ENCODE measurements around the gene ZNF385C. TPM values are rescaled to one million over a fixed set of nuclear protein-coding genes. Genes with fewer than 3 reads are reported as not detected.

The ZNF385C gene
- total RNA-seq, 1 donor from 2014 or later = under 0.01 TPM

GRCh38 chr17:42098730-42099399 lies 592 bp upstream of the ZNF385C start:
- DNase-seq (ENCODE audit: low read depth) = no peak
- TF ChIP-seq CTCF (IDR thresholded peaks at IDR 0.05; ENCODE audit: insufficient read depth, low read length, severe bottlenecking) = no peak
- no peak overlapping the region for H3K4me3 ChIP-seq (ENCODE audit: low read depth, low read length)
- FAIRE-seq = no peak
- no peaks in the 10 kb centered on the region for H3K36me3 ChIP-seq (ENCODE audit: control insufficient read depth, insufficient read depth, low read length)
- H3K27me3 ChIP-seq (ENCODE audit: control insufficient read depth, insufficient read depth, low read length) = peaks cover 13% of the 10 kb centered on the region

GRCh38 chr17:42096360-42097111 lies 1.7 kb downstream of the ZNF385C start:
- DNase-seq (ENCODE audit: low read depth) (no peak), FAIRE-seq (no peak)
- TF ChIP-seq CTCF (IDR thresholded peaks at IDR 0.05; ENCODE audit: insufficient read depth, low read length, severe bottlenecking) = no peak
- H3K36me3 ChIP-seq (ENCODE audit: control insufficient read depth, insufficient read depth, low read length) = no peaks in the 10 kb centered on the region
- peaks cover 13% of the 10 kb centered on the region for H3K27me3 ChIP-seq (ENCODE audit: control insufficient read depth, insufficient read depth, low read length)
- H3K4me3 ChIP-seq (ENCODE audit: low read depth, low read length) = no peak overlapping the region

- peaks cover 17% of the 10 kb centered on the region for H3K27me3 ChIP-seq (ENCODE audit: control insufficient read depth, insufficient read depth, low read length)
- no peak for TF ChIP-seq CTCF (IDR thresholded peaks at IDR 0.05; ENCODE audit: insufficient read depth, low read length, severe bottlenecking)
- no peak for FAIRE-seq
- no peaks in the 10 kb centered on the region for H3K36me3 ChIP-seq (ENCODE audit: control insufficient read depth, insufficient read depth, low read length)
- no peak for DNase-seq (ENCODE audit: low read depth)
- H3K4me3 ChIP-seq (ENCODE audit: low read depth, low read length) = no peak overlapping the region
Measured at GRCh38 chr17:42094375-42095069, 3.8 kb downstream of the ZNF385C start.

- Histone ChIP-seq H3K4me3 (ENCODE audit: low read depth, low read length) (no peak overlapping the region), H3K27me3 (ENCODE audit: control insufficient read depth, insufficient read depth, low read length) (peaks cover 15% of the 10 kb centered on the region), H3K36me3 (ENCODE audit: control insufficient read depth, insufficient read depth, low read length) (no peaks in the 10 kb centered on the region)
- FAIRE-seq = no peak
- no peak for TF ChIP-seq CTCF (IDR thresholded peaks at IDR 0.05; ENCODE audit: insufficient read depth, low read length, severe bottlenecking)
- DNase-seq (ENCODE audit: low read depth) = no peak
Measured at GRCh38 chr17:42092939-42093338, 5.3 kb downstream of the ZNF385C start.

- H3K27me3 ChIP-seq (ENCODE audit: control insufficient read depth, insufficient read depth, low read length) = peaks cover 4% of the 10 kb centered on the region
- H3K36me3 ChIP-seq (ENCODE audit: control insufficient read depth, insufficient read depth, low read length) = no peaks in the 10 kb centered on the region
- DNase-seq (ENCODE audit: low read depth) (no peak), FAIRE-seq (no peak)
- TF ChIP-seq CTCF (IDR thresholded peaks at IDR 0.05; ENCODE audit: insufficient read depth, low read length, severe bottlenecking) = no peak
- no peak overlapping the region for H3K4me3 ChIP-seq (ENCODE audit: low read depth, low read length)
Measured at GRCh38 chr17:42090964-42091790, 7.1 kb downstream of the ZNF385C start.
